NT2/D1 (cell line): ENCODE data around the gene RPL18.

Experiments
- SUZ12 ChIP-seq: IDR thresholded peaks from 2 replicates; pipeline ENCODE4 v1.6.1; 2011; ENCODE audit not compliant: insufficient read length, insufficient read depth; ENCODE audit errors: extremely low read depth
- YY1 ChIP-seq: IDR thresholded peaks from 2 replicates; pipeline ENCODE4 v1.6.1; 2011; ENCODE audit not compliant: insufficient read length, insufficient read depth

DNA sequence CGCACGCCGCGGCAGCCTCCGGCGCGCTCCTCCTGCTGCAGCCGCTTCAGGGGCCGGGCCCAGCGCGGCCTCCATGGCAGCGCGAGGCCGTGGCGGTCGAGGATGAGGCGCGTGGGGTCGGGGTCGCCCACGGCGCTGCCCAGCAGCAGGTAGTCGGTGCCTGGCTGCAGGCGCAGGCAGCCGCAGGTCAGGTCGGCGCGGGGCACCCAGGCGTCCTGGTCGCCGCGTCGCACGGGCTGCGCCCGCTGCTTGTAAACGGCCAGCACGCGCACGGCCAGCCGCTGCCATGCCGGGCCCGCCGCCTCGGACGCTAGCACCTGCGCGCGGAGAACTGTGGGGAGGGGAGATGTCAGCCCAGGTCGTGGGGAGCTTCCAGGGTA, 42.7 kb upstream of the RPL18 start:
- TF ChIP-seq SUZ12 (no peak), YY1 (no peak)
